Stomach smooth muscle (tissue), 2 donors: ENCODE data around the gene SFXN3.

Experiments used
- H3K27ac ChIP-seq: one replicate; pipeline ENCODE4 v1.7.0; 2013; ENCODE audit warnings: mild to moderate bottlenecking, low read length, inconsistent platforms
- H3K27me3 ChIP-seq, 2 donors: one replicate each; pipeline ENCODE4 v1.7.0; 2013; ENCODE audit warnings: low read length in 2 of 2; ENCODE audit not compliant: insufficient read depth in 2 of 2, control insufficient read depth in 1 of 2
- H3K36me3 ChIP-seq, 2 donors: one replicate each; pipeline ENCODE4 v1.7.0; 2013; ENCODE audit warnings: low read length in 2 of 2; ENCODE audit not compliant: control insufficient read depth in 2 of 2, insufficient read depth in 2 of 2
- H3K4me1 ChIP-seq: one replicate; pipeline ENCODE4 v1.7.0; 2013; ENCODE audit warnings: low read length; ENCODE audit not compliant: control insufficient read depth, insufficient read depth
- H3K4me3 ChIP-seq, 2 donors: one replicate each; pipeline ENCODE4 v1.7.0; 2013; ENCODE audit warnings: low read length in 2 of 2
- H3K9ac ChIP-seq, 2 donors: one replicate each; pipeline ENCODE4 v1.7.0; 2013; ENCODE audit warnings: low read length in 2 of 2, mild to moderate bottlenecking in 1 of 2
- H3K9me3 ChIP-seq, 2 donors: one replicate each; pipeline ENCODE4 v1.7.0; 2013; ENCODE audit warnings: low read length in 2 of 2; ENCODE audit not compliant: control insufficient read depth in 2 of 2
- donor health status: healthy.
- donor health status: Pancreatic carcinoma.

The SFXN3 gene

DNA sequence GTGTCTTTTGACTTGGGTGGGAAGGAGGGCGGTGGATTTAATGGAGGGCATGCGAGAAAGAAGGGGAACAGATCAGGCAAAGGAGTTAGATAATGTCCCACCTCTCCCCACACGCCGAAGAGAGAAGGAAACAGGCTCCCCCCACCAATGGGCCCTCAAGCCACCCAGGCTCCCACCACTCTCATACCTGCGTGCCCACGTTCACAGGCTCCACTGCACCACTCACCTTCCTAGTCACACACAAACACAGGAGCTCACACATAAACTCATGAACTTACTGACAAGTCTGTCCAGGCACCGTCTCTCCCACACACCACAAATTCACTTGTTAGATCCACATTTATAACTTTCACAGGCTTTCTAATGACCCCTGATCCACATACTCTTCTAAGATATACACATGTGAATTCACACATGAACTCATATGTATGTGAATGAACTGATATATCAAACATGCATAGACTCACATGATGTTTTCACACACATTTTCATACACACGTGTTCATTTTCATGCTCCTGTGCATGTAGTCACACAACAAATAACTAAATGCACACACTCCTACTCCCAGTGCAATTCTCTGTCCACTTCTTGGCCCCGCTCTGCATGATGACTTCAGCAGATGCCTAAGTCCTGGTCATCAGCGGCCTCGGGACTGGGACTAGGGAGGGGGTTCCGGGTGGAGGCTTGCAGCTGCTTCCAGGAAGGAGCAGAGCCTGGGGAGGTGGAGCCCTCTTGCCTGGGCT, 29.9 kb upstream of the SFXN3 start:
- no peaks in the 10 kb centered on the region for H3K9me3 ChIP-seq
- peaks cover 20 to 23% of the 10 kb centered on the region in 2 donors for H3K36me3 ChIP-seq
- no peaks in the 10 kb centered on the region for H3K27me3 ChIP-seq
- peak overlapping the region; percentile 76 to 90 for H3K4me3 ChIP-seq
- peaks cover 56% of the 10 kb centered on the region for H3K4me1 ChIP-seq
- H3K9ac ChIP-seq: peak overlapping the region; percentile 94 to 97
- peak overlapping the region; percentile 98 for H3K27ac ChIP-seq

DNA sequence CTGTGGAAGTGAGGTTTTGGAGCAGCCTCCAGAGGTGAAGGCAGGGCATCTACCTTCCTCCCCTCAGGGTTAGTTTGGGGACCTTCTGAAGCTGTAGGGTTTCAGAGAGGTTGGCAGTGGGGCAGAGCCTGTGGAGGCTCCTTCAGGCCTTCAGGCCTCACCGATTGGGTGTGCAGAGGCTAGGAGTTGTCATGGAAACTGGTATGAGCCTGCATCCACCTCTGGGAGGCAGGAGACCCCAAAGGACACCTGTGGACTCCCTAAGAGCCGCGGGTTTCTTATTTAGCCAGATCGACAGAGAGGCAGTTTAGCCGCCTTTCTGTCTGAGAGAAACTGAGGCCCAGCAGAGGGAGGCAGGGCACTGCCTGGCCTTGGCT, 29.4 kb upstream of the SFXN3 start:
- H3K4me3 ChIP-seq: peak overlapping the region; percentile 48 to 90
- H3K27ac ChIP-seq: peak overlapping the region; percentile 98
- H3K9ac ChIP-seq: peak overlapping the region; percentile 94 to 97
- no peaks in the 10 kb centered on the region for H3K27me3 ChIP-seq
- H3K4me1 ChIP-seq: peaks cover 52% of the 10 kb centered on the region
- peaks cover 23 to 25% of the 10 kb centered on the region in 2 donors for H3K36me3 ChIP-seq
- H3K9me3 ChIP-seq: no peaks in the 10 kb centered on the region

DNA sequence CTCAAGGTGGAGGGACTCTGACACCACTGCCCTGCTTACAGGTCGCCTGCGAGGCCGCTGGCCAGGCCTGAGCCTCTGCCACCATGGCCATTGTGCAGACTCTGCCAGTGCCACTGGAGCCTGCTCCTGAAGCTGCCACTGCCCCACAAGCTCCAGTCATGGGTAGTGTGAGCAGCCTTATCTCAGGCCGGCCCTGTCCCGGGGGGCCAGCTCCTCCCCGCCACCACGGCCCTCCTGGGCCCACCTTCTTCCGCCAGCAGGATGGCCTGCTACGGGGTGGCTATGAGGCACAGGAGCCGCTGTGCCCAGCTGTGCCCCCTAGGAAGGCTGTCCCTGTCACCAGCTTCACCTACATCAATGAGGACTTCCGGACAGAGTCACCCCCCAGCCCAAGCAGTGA, 28.6 kb upstream of the SFXN3 start:
- Histone ChIP-seq H3K4me1 (peaks cover 57% of the 10 kb centered on the region), H3K27ac (peak overlapping the region; percentile 98), H3K36me3 (peaks cover 25 to 26% of the 10 kb centered on the region in 2 donors), H3K9ac (peak overlapping the region; percentile 94 to 97), H3K4me3 (peak overlapping the region in 1 of 2 donors; percentile 3), H3K9me3 (no peaks in the 10 kb centered on the region), H3K27me3 (no peaks in the 10 kb centered on the region)

DNA sequence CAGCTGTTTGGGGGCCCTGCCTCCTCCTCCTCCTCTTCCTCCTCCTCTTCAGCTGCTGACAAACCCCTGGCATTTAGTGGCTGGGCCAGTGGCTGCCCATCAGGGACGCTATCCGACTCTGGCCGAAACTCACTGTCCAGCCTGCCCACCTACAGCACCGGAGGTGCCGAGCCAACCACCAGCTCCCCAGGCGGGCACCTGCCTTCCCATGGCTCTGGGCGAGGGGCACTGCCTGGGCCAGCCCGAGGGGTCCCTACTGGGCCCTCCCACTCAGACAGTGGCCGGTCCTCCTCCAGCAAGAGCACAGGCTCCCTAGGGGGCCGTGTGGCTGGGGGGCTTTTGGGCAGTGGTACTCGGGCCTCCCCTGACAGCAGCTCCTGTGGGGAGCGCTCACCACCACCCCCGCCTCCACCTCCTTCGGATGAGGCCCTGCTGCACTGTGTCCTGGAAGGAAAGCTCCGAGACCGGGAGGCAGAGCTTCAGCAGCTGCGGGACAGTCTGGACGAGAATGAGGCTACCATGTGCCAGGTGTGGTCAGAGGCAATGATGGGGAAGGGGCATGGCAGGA, 27.3 kb upstream of the SFXN3 start:
- Histone ChIP-seq H3K9ac (peak overlapping the region; percentile 13 to 97), H3K27ac (no peak overlapping the region), H3K9me3 (no peaks in the 10 kb centered on the region), H3K4me3 (no peak overlapping the region), H3K36me3 (peaks cover 25 to 26% of the 10 kb centered on the region in 2 donors), H3K4me1 (peaks cover 54% of the 10 kb centered on the region), H3K27me3 (no peaks in the 10 kb centered on the region)

DNA sequence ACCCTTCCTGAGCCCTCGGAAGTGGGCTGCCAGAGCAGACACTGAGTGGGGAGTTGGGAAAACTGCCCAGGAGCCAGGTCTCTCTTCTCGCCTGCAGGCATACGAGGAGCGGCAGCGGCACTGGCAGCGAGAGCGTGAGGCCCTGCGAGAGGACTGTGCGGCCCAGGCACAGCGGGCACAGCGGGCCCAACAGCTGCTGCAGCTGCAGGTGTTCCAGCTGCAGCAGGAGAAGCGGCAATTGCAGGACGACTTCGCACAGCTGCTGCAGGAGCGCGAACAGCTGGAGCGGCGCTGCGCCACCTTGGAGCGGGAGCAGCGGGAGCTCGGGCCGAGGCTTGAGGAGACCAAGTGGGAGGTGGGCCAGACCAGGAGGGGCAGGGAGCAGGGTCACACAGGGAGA, 25.7 kb upstream of the SFXN3 start:
- peaks cover 25 to 26% of the 10 kb centered on the region in 2 donors for H3K36me3 ChIP-seq

DNA sequence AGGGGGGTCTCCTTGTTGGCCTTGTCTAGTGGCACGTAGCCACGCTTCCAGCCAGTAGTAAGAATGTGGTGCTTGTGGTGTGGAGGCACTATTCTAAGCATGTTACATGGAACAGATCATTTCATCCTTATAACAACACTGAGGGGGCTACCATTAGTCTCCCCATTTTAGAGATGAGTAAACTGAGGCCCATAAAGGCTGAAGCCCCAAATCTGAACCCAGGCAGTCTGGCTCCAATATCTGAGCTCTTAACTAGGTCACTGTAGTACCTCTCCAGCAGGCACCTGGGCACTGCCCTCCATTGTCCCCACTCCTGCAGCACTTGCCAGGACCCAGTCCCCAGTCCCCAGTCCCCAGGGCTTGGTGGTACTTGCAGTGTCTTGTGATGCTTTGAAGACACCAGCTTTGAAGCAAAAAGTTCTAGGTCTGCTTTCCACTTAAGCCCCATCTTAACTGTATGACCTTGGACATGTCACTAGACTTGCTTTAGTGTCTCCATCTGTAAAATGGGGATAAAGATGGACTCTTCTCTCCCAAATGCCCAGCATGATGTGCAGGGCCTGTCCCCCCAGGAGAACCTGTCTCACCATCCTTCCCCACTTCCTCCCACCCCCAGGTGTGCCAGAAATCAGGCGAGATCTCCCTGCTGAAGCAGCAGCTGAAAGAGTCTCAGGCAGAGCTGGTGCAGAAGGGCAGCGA, 25.0 kb upstream of the SFXN3 start:
- H3K9ac ChIP-seq: no peak overlapping the region
- H3K27ac ChIP-seq: no peak overlapping the region
- H3K4me1 ChIP-seq: peaks cover 47% of the 10 kb centered on the region

More for the DNA sequence above, 25.7 kb upstream of the SFXN3 start:
- H3K4me3 ChIP-seq: no peak overlapping the region
- no peaks in the 10 kb centered on the region for H3K9me3 ChIP-seq
- peaks cover 53% of the 10 kb centered on the region for H3K4me1 ChIP-seq
- no peaks in the 10 kb centered on the region for H3K27me3 ChIP-seq
- no peak overlapping the region for H3K27ac ChIP-seq
- H3K9ac ChIP-seq: no peak overlapping the region

DNA sequence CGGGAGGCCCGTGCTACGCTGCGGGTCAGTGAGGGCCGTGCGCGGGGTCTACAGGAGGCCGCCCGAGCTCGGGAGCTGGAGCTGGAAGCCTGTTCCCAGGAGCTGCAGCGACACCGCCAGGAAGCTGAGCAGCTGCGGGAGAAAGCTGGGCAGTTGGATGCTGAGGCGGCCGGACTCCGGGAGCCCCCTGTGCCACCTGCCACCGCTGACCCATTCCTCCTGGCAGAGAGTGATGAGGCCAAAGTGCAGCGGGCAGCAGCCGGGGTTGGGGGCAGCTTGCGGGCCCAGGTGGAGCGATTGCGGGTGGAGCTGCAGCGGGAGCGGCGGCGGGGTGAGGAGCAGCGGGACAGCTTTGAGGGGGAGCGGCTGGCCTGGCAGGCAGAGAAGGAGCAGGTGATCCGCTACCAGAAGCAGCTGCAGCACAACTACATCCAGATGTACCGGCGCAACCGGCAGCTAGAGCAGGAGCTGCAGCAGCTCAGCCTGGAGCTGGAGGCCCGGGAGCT, 24.4 kb upstream of the SFXN3 start:
- H3K27ac ChIP-seq: no peak overlapping the region
- no peak overlapping the region for H3K9ac ChIP-seq
- H3K9me3 ChIP-seq: no peaks in the 10 kb centered on the region
- peaks cover 41% of the 10 kb centered on the region for H3K4me1 ChIP-seq
- no peak overlapping the region for H3K4me3 ChIP-seq
- no peaks in the 10 kb centered on the region for H3K27me3 ChIP-seq
- H3K36me3 ChIP-seq: peaks cover 25 to 26% of the 10 kb centered on the region in 2 donors

More for the DNA sequence above, 25.0 kb upstream of the SFXN3 start:
- peaks cover 25 to 26% of the 10 kb centered on the region in 2 donors for H3K36me3 ChIP-seq
- H3K4me3 ChIP-seq: no peak overlapping the region
- H3K27me3 ChIP-seq: no peaks in the 10 kb centered on the region
- H3K9me3 ChIP-seq: no peaks in the 10 kb centered on the region

DNA sequence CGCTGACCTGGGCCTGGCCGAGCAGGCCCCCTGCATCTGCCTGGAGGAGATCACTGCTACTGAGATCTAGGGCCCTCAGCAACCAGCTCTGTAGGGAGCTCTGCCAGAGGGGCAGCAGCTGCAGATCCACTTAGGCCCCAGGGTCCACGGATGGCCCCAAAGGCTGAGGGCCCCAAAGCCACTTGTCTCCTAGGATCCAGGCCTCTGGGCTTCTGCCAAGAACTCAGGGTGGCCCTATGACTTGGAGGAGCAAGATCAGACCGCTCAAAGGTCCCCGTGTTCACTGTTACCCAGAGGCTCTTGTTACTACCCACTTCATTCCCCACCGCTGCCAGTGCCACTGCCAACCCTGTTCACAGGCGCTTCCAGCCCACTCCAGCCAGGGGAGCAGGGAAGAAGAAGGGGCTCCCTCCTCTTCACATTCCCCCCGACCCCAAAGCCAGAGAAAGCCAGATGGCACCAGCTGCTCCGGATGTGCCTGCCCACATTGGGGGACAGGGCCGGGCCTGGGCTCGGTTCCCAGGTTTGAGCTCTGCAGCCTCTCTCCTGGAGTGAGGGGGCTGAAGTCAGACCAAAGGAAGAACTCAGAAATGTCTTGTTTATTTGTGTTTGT, 23.8 kb upstream of the SFXN3 start:
- Histone ChIP-seq H3K27ac (peak overlapping the region; percentile 31), H3K4me1 (peaks cover 39% of the 10 kb centered on the region), H3K9ac (no peak overlapping the region), H3K9me3 (no peaks in the 10 kb centered on the region), H3K27me3 (no peaks in the 10 kb centered on the region), H3K36me3 (peaks cover 25 to 26% of the 10 kb centered on the region in 2 donors), H3K4me3 (no peak overlapping the region)

DNA sequence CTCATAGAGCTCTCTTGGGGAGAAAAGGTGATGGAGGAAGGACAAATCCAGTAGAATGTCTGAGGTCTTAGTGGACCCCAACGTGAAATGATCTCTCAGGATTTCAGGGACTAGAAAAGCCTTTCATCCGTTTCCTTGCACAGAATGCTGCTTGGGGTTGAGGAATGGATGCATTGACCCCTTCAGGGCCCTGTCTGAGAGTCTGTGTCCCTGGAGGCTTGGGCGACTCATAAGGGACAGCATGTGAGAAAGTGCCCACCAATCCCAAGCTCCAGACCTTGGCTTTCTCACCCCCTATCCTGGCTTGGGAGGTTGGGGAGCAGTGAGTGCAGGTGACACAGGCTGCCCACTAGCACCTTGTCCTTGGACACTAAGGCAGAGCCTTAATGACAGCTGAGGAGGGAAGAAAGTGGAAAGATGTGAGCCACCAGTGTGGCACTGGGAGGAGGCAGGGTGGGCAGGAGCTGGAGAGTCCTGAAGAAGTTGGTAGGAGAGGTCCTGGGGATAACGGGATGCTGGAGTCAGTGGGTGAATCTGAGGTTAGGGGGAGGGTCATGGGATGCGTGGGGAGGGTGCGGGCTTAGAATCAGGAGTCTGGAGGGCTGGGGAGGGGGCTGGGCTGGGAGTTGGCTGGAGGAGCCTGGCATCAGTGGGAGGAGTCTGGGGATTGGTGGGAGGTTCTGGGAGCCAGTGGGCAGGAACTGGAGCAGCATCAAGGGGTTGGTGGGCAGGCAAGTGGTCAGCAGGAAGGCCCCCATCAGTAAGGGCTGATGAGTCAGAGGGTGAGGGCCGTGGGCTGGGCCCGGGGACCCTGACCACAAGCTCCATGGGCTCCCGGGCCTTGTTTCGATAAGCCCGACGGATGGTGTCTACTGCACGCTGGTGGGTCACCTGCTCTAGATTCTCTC, 22.9 kb upstream of the SFXN3 start:
- Histone ChIP-seq H3K27ac (peak overlapping the region; percentile 67), H3K27me3 (no peaks in the 10 kb centered on the region), H3K36me3 (peaks cover 20% of the 10 kb centered on the region in 2 donors), H3K9me3 (no peaks in the 10 kb centered on the region), H3K4me1 (peaks cover 38% of the 10 kb centered on the region), H3K4me3 (no peak overlapping the region), H3K9ac (peak overlapping the region; percentile 29 to 39)
